PC-9 (cell line): ENCODE results near the gene HPSE. TPM values are rescaled to one million over a fixed set of nuclear protein-coding genes. Genes with fewer than 3 reads are reported as not detected.
A peak's percentile ranks its signal among the peaks of the same experiment; 100 is the strongest.

Source experiments
- Bru-seq: library from RNA; stranded (reverse); fragments of 400-500 nt; gene quantifications from one replicate; lab custom pipeline; 2021; lab: Mats Ljungman, UMichigan
- BruChase-seq, 2 experiments: library from RNA; stranded (reverse); fragments of 400-500 nt; gene quantifications; one replicate each; lab custom pipeline; 2021; lab: Mats Ljungman, UMichigan
- BruUV-seq: library from RNA; stranded (reverse); fragments of 400-500 nt; replicated peaks from 2 replicates; lab custom pipeline; 2021; lab: Mats Ljungman, UMichigan
- CTCF ChIA-PET: fragments of 300-600 bp; sonication (Branson Sonifier 250); formaldehyde crosslinking; loops from one replicate; lab custom pipeline; 2022; ENCODE audit warnings: antibody characterized with exemption; lab: Charles Lee
- POLR2A ChIA-PET: fragments of 300-600 bp; sonication (Branson Sonifier 250); formaldehyde crosslinking; loops from one replicate; lab custom pipeline; 2022; ENCODE audit warnings: antibody characterized with exemption; ENCODE audit not compliant: unreplicated experiment; lab: Charles Lee
- DNase-seq, 2 experiments: peaks; one replicate each; pipeline versions ENCODE4 v3.0.0 to v3.0.0-alpha.2; 2015 to 2022; ENCODE audit warnings: mixed read lengths in 1 of 2
- H2AFZ ChIP-seq: fragments of 200-600 bp; sonication (generic); 2 replicates; pipeline ENCODE4 v1.8.1; 2017; ENCODE audit warnings: antibody characterized with exemption
- H3F3A ChIP-seq: fragments of 200-600 bp; sonication (generic); 2 replicates; pipeline ENCODE4 v1.8.1; 2017; ENCODE audit warnings: antibody characterized with exemption, mild to moderate bottlenecking, low read depth; ENCODE audit not compliant: insufficient read depth
- H3K27ac ChIP-seq: fragments of 200-600 bp; sonication (generic); 2 replicates; pipeline ENCODE4 v1.6.1; 2016; ENCODE audit warnings: mixed run types
- H3K27me3 ChIP-seq: fragments of 200-600 bp; sonication (generic); 2 replicates; pipeline ENCODE4 v1.6.1; 2016; ENCODE audit warnings: low read depth, mixed run types; ENCODE audit not compliant: insufficient read depth
- H3K36me3 ChIP-seq: fragments of 200-600 bp; sonication (generic); 2 replicates; pipeline ENCODE4 v1.6.1; 2016; ENCODE audit warnings: low read depth, mixed run types
- H3K4me1 ChIP-seq: fragments of 200-600 bp; sonication (generic); replicated peaks from 2 replicates; pipeline ENCODE4 v1.6.1; 2016; ENCODE audit warnings: mixed run types; ENCODE audit not compliant: insufficient read depth
- H3K4me2 ChIP-seq: fragments of 200-600 bp; sonication (generic); 2 replicates; pipeline ENCODE4 v1.6.1; 2017; ENCODE audit warnings: mixed run types
- H3K4me3 ChIP-seq: fragments of 200-600 bp; sonication (generic); 2 replicates; pipeline ENCODE4 v1.6.1; 2016; ENCODE audit warnings: mixed run types
- H3K79me2 ChIP-seq: fragments of 200-600 bp; sonication (generic); 2 replicates; pipeline ENCODE4 v1.6.1; 2017; ENCODE audit warnings: low read depth, mixed run types
- H3K9me2 ChIP-seq: fragments of 200-600 bp; sonication (generic); 2 replicates; pipeline ENCODE4 v1.8.1; 2017; ENCODE audit warnings: mild to moderate bottlenecking; ENCODE audit not compliant: insufficient read depth
- H3K9me3 ChIP-seq: fragments of 200-600 bp; sonication (generic); 2 replicates; pipeline ENCODE4 v1.8.1; 2016; ENCODE audit warnings: low read depth; ENCODE audit not compliant: insufficient read depth
- H4K20me1 ChIP-seq: fragments of 200-600 bp; sonication (generic); 2 replicates; pipeline ENCODE4 v1.8.1; 2017; ENCODE audit not compliant: insufficient read depth
- EZH2 ChIP-seq: fragments of 200-600 bp; sonication (generic); IDR thresholded peaks from 2 replicates; pipeline ENCODE4 v1.8.0; 2017; ENCODE audit warnings: antibody characterized with exemption, low read depth
- intact Hi-C: fragments of 100-400 bp; cut with micrococcal nuclease; formaldehyde crosslinking; loops from one replicate; pipeline ENCODE4 v1.10.0; 2022; ENCODE audit not compliant: unreplicated experiment
- long read RNA-seq: library from polyadenylated mRNA; stranded (forward); transcript quantifications from one replicate; pipeline ENCODE4 v2.0.0, GENCODE V29; 2022
- total RNA-seq: library from RNA; stranded (reverse); gene quantifications from 2 replicates; pipeline ENCODE4 v1.2.3, GENCODE V29; 2021
- TF ChIP-seq, protein P1 (sequence below): fragments of 200-600 bp; sonication (generic); conservative IDR thresholded peaks from 2 replicates; pipeline ENCODE4 v1.6.1; 2017; ENCODE audit warnings: mixed run types, antibody characterized with exemption, mild to moderate bottlenecking, moderate library complexity

HPSE gene
- total RNA-seq (4.4 and 6.6 TPM in 2 replicates), Bru-seq, nascent RNA (percentile 43 among the genes with signal in this experiment), BruChase-seq, experiment 1, labeled RNA remaining after a 2-hour chase (percentile 47 among the genes with signal in this experiment), BruChase-seq, experiment 2, labeled RNA remaining after a 6-hour chase (percentile 53 among the genes with signal in this experiment)
- long read RNA-seq, full-length matches to known transcripts, result 6 of 8 reads
- long read RNA-seq, partial matches to known transcripts, result 2 of 8 reads
- long read RNA-seq, other reads (novel, unspliced or antisense), result 0 of 8 reads

- intact Hi-C loops, result loop anchor here (2.0 kb wide), 1 partner anchor 120 kb away; the partner anchor contains the start of gene HELQ
- ChIA-PET CTCF (interaction anchor here (0.6 kb wide), 1 partner anchor 51 kb away, joined by 5 read pairs; no protein-coding TSS in a partner anchor), POLR2A (no interaction called here)
- no peak within 1 kb of the TSS for H3K27ac ChIP-seq
- BruUV-seq, result no TSS peak
- H3K79me2 ChIP-seq, result no peaks in the 10 kb centered on the region
- H3K4me2 ChIP-seq, result peak within 1 kb of the TSS; percentile 83
- peak; percentile 71 to 85 for DNase-seq
- peak within 1 kb of the TSS; percentile 68 for H3K4me3 ChIP-seq
- no peak for TF ChIP-seq EZH2
- TF ChIP-seq, protein P1, sequence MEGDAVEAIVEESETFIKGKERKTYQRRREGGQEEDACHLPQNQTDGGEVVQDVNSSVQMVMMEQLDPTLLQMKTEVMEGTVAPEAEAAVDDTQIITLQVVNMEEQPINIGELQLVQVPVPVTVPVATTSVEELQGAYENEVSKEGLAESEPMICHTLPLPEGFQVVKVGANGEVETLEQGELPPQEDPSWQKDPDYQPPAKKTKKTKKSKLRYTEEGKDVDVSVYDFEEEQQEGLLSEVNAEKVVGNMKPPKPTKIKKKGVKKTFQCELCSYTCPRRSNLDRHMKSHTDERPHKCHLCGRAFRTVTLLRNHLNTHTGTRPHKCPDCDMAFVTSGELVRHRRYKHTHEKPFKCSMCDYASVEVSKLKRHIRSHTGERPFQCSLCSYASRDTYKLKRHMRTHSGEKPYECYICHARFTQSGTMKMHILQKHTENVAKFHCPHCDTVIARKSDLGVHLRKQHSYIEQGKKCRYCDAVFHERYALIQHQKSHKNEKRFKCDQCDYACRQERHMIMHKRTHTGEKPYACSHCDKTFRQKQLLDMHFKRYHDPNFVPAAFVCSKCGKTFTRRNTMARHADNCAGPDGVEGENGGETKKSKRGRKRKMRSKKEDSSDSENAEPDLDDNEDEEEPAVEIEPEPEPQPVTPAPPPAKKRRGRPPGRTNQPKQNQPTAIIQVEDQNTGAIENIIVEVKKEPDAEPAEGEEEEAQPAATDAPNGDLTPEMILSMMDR, result no peak
- H3K36me3 ChIP-seq, result no peaks in the 10 kb centered on the region
- no peaks in the 10 kb centered on the region for H3K9me3 ChIP-seq
- peaks cover 5% of the 10 kb centered on the region; the same call in 1 of the 2 replicates for H3F3A ChIP-seq
- no peaks in the 10 kb centered on the region for H3K27me3 ChIP-seq
- H3K4me1 ChIP-seq, result no peaks in the 10 kb centered on the region; the same call in 1 of the 2 replicates
- no peaks in the 10 kb centered on the region for H4K20me1 ChIP-seq
- peak within 1 kb of the TSS; percentile 82 for H2AFZ ChIP-seq
- H3K9me2 ChIP-seq, result no peaks in the 10 kb centered on the region
Observed at GRCh38 chr4:83334425-83335241, at the start of gene HPSE. Gene HPSE (minus strand): TSS chr4:83334848. CDS start chr4:83334782, 66 bp downstream.

- no peaks in the 10 kb centered on the region for H3K9me2 ChIP-seq
- no peaks in the 10 kb centered on the region for H3K27me3 ChIP-seq
- no peak overlapping the region for H2AFZ ChIP-seq
- BruUV-seq, result no TSS peak
- no peak overlapping the region for H3K27ac ChIP-seq
- H3K9me3 ChIP-seq, result peaks cover 3% of the 10 kb centered on the region; the same call in 1 of the 2 replicates
- ChIA-PET POLR2A (no interaction called here), CTCF (interaction anchor here (1.0 kb wide), 1 partner anchor 20 kb away, joined by 3 read pairs; no protein-coding TSS in a partner anchor)
- intact Hi-C loops, result no loop called here
- peaks cover 29% of the 10 kb centered on the region for H3K4me1 ChIP-seq
- H3K4me2 ChIP-seq, result no peak overlapping the region
- no peak for DNase-seq
- no peak for TF ChIP-seq EZH2
- TF ChIP-seq, protein P1, result no peak
- no peaks in the 10 kb centered on the region for H4K20me1 ChIP-seq
- no peaks in the 10 kb centered on the region for H3K79me2 ChIP-seq
- no peaks in the 10 kb centered on the region for H3F3A ChIP-seq
- H3K4me3 ChIP-seq, result no peak overlapping the region
- H3K36me3 ChIP-seq, result no peaks in the 10 kb centered on the region
Observed at GRCh38 chr4:83382850-83383249, 48.2 kb upstream of the HPSE start.

- Histone ChIP-seq H3K4me2 (peak overlapping the region; percentile 52), H3K27me3 (no peaks in the 10 kb centered on the region), H3K36me3 (no peaks in the 10 kb centered on the region), H2AFZ (no peak overlapping the region), H3K4me1 (peaks cover 18% of the 10 kb centered on the region), H3K27ac (peak overlapping the region; percentile 37; the same call in 1 of the 2 replicates), H4K20me1 (no peaks in the 10 kb centered on the region), H3K79me2 (no peaks in the 10 kb centered on the region), H3F3A (no peaks in the 10 kb centered on the region), H3K4me3 (no peak overlapping the region), H3K9me3 (peaks cover 3% of the 10 kb centered on the region; the same call in 1 of the 2 replicates), H3K9me2 (no peaks in the 10 kb centered on the region)
- intact Hi-C loops, result no loop called here
- ChIA-PET CTCF (no interaction called here), POLR2A (no interaction called here)
- no TSS peak for BruUV-seq
- TF ChIP-seq EZH2, result no peak
- TF ChIP-seq, protein P1, result no peak
- DNase-seq, result peak; percentile 39 to 55
Observed at GRCh38 chr4:83381173-83381572, 46.5 kb upstream of the HPSE start.
